SK-N-SH (cell line): Measurements from ENCODE around the gene ENKD1. TPM values are rescaled to one million over a fixed set of nuclear protein-coding genes. Genes with fewer than 3 reads are reported as not detected.

Experiments used
- CTCF ChIA-PET: fragments of 300-600, 350-600 bp; formaldehyde crosslinking; extraction: SDS; loops from one replicate; lab custom pipeline; 2021; lab: Yijun Ruan, JAX
- POLR2A ChIA-PET: fragments of 350-600 bp; sonication (Branson Sonifier 250); formaldehyde crosslinking; extraction: SDS; loops from one replicate; lab custom pipeline; 2020; ENCODE audit warnings: antibody characterized with exemption, inconsistent platforms; lab: Yijun Ruan, JAX
- DNase-seq: peaks from one replicate; pipeline ENCODE4 v3.0.0; 2012
- H2AFZ ChIP-seq: fragments of 200-600 bp; sonication (generic); 2 replicates; pipeline ENCODE4 v1.8.1; 2016; ENCODE audit warnings: antibody characterized with exemption, mild to moderate bottlenecking, low read depth
- H3F3A ChIP-seq: fragments of 200-600 bp; sonication (generic); replicated peaks from 2 replicates; pipeline ENCODE3; 2016; ENCODE audit warnings: antibody characterized with exemption, mild to moderate bottlenecking; ENCODE audit not compliant: insufficient read depth
- H3K27ac ChIP-seq, 2 experiments: fragments of 200-500 bp in 1 of 2; fragments of 200-600 bp in 1 of 2; sonication (Bioruptor generic) in 1 of 2; sonication (generic), shearing (Covaris generic) in 1 of 2; 2 replicates each; pipeline versions ENCODE4 v1.5.1 to v1.6.1; 2014 to 2016; ENCODE audit warnings: low read depth in 2 of 2, inconsistent platforms in 1 of 2, low read length in 1 of 2, mild to moderate bottlenecking in 1 of 2, mixed read lengths in 1 of 2
- H3K27me3 ChIP-seq: fragments of 200-600 bp; sonication (generic), shearing (Covaris generic); 2 replicates; pipeline ENCODE4 v1.6.1; 2016; ENCODE audit warnings: mixed run types; ENCODE audit not compliant: insufficient read depth
- H3K36me3 ChIP-seq, 2 experiments: fragments of 200-500 bp in 1 of 2; fragments of 200-600 bp in 1 of 2; sonication (Bioruptor generic) in 1 of 2; sonication (generic) in 1 of 2; replicated peaks in 1 of 2; 2 replicates each; pipeline versions ENCODE3 to v1.5.1; 2014 to 2016; ENCODE audit warnings: low read length in 1 of 2, mild to moderate bottlenecking in 1 of 2; ENCODE audit not compliant: insufficient read depth in 2 of 2, control insufficient read depth in 1 of 2
- H3K4me1 ChIP-seq, 2 experiments: fragments of 200-500 bp in 1 of 2; fragments of 200-600 bp in 1 of 2; sonication (Bioruptor generic) in 1 of 2; sonication (generic), shearing (Covaris generic) in 1 of 2; 2 replicates each; pipeline versions ENCODE4 v1.5.1 to v1.6.1; 2014 to 2016; ENCODE audit warnings: low read depth in 1 of 2, low read length in 1 of 2, mixed run types in 1 of 2; ENCODE audit not compliant: insufficient read depth in 2 of 2, control insufficient read depth in 1 of 2
- H3K4me2 ChIP-seq: fragments of 200-600 bp; sonication (generic), shearing (Covaris generic); 2 replicates; pipeline ENCODE4 v1.6.1; 2017; ENCODE audit warnings: mixed run types
- H3K4me3 ChIP-seq, 2 experiments: fragments of 200-500 bp in 1 of 2; fragments of 200-600 bp in 1 of 2; sonication (Bioruptor generic) in 1 of 2; sonication (generic), shearing (Covaris generic) in 1 of 2; 2 replicates each; pipeline versions ENCODE4 v1.5.1 to v1.8.1; 2014 to 2016; ENCODE audit warnings: low read depth in 2 of 2, inconsistent platforms in 1 of 2, low read length in 1 of 2, mild to moderate bottlenecking in 1 of 2, mixed read lengths in 1 of 2, moderate library complexity in 1 of 2
- H3K79me2 ChIP-seq: fragments of 200-600 bp; sonication (generic); 2 replicates; pipeline ENCODE4 v1.8.1; 2017; ENCODE audit warnings: mild to moderate bottlenecking; ENCODE audit not compliant: insufficient read depth
- H3K9ac ChIP-seq: fragments of 200-600 bp; sonication (generic); 2 replicates; pipeline ENCODE4 v1.6.1; 2017; ENCODE audit warnings: mixed run types
- H3K9me2 ChIP-seq: fragments of 200-600 bp; sonication (generic); 2 replicates; pipeline ENCODE4 v1.6.1; 2017; ENCODE audit warnings: mixed run types
- H3K9me3 ChIP-seq: fragments of 200-600 bp; sonication (generic); 2 replicates; pipeline ENCODE4 v1.6.1; 2017; ENCODE audit warnings: mixed run types, mild to moderate bottlenecking, moderate library complexity
- H4K20me1 ChIP-seq: fragments of 200-600 bp; sonication (generic); 2 replicates; pipeline ENCODE4 v1.6.1; 2017; ENCODE audit warnings: mild to moderate bottlenecking, mixed run types; ENCODE audit not compliant: insufficient read depth
- FOXM1 ChIP-seq: IDR thresholded peaks from 2 replicates; pipeline ENCODE4 v1.4.0; 2012; ENCODE audit warnings: low read depth, mild to moderate bottlenecking
- IRF3 ChIP-seq: fragments of 150-350 bp; IDR thresholded peaks from 2 replicates; pipeline ENCODE4 v1.6.1; 2016; ENCODE audit warnings: mild to moderate bottlenecking, low read depth, low read length
- NRF1 ChIP-seq: IDR thresholded peaks from 2 replicates; pipeline ENCODE4 v1.6.1; 2012; ENCODE audit warnings: low read depth, mild to moderate bottlenecking, low read length
- PBX3 ChIP-seq: IDR thresholded peaks from 2 replicates; pipeline ENCODE4; 2012
- RXRA ChIP-seq: IDR thresholded peaks from 2 replicates; pipeline ENCODE4 v1.4.0; 2012; ENCODE audit warnings: low read depth, mild to moderate bottlenecking, borderline replicate concordance
- SMC3 ChIP-seq: IDR thresholded peaks from 2 replicates; pipeline ENCODE4 v1.6.1; 2012; ENCODE audit warnings: low read depth, low read length, improper control_type of control experiment
- USF1 ChIP-seq: IDR thresholded peaks from 2 replicates; pipeline ENCODE4 v1.4.0; 2012; ENCODE audit warnings: low read depth, borderline replicate concordance
- ZBTB33 ChIP-seq: IDR thresholded peaks from 2 replicates; pipeline ENCODE4 v1.4.0; 2012; ENCODE audit warnings: low read depth, borderline replicate concordance
- WGBS: methylation state at CpG from one replicate; pipeline ENCODE4 v1.1.6; 2017; ENCODE audit warnings: low lambda C conversion rate; 5-methylcytosine and 5-hydroxymethylcytosine counted together
- polyA plus RNA-seq, 3 experiments: library from polyadenylated mRNA; depleted of rRNA; stranded (reverse); fragments of >200 nt; gene quantifications; 2 replicates each; pipeline ENCODE4 v1.2.3, GENCODE V29; 2012

The ENKD1 gene
- polyA plus RNA-seq, 1 of the 3 experiments (the other 2 are of a cell fraction): 21.0 TPM

- TF ChIP-seq USF1: no peak
- TF ChIP-seq FOXM1: no peak
- no peak for TF ChIP-seq NRF1
- TF ChIP-seq, all 33 proteins: peak for 0
- 79% methylated on average over 26 of the region's 34 CpGs for WGBS
- Histone ChIP-seq H3K4me3 (no peak overlapping the region), H3K27me3 (no peaks in the 10 kb centered on the region), H3K4me2 (no peak overlapping the region), H3K9me3 (no peaks in the 10 kb centered on the region), H3K27ac (no peak overlapping the region), H3K9me2 (no peaks in the 10 kb centered on the region), H3F3A (no peaks in the 10 kb centered on the region), H3K79me2 (no peaks in the 10 kb centered on the region), H3K9ac (no peak overlapping the region), H3K4me1 (peaks cover 0 to 14% of the 10 kb centered on the region in 2 experiments; a peak in 1 of 4 replicates), H3K36me3 (no peaks in the 10 kb centered on the region), H2AFZ (no peak overlapping the region), H4K20me1 (peaks cover 4% of the 10 kb centered on the region; the same call in 1 of the 2 replicates)
- CTCF ChIA-PET: interaction anchor here (6.6 to 16.5 kb wide), 2 partner anchors 99 to 127 kb away, joined by 43 to 263 read pairs; no protein-coding TSS in a partner anchor
- DNase-seq: peak; percentile 60
- POLR2A ChIA-PET: no interaction called here
Measured at GRCh38 chr16:67649494-67649931, 17.0 kb downstream of the ENKD1 start.

- peaks cover 4% of the 10 kb centered on the region; the same call in 1 of the 2 replicates for H4K20me1 ChIP-seq
Measured at GRCh38 chr16:67648764-67649407, 17.7 kb downstream of the ENKD1 start.

More at GRCh38 chr16:67648764-67649407, 17.7 kb downstream of the ENKD1 start:
- 87% methylated on average over 23 of the region's 35 CpGs for WGBS
- Histone ChIP-seq H3F3A (no peaks in the 10 kb centered on the region), H3K27me3 (no peaks in the 10 kb centered on the region), H3K9me3 (no peaks in the 10 kb centered on the region), H2AFZ (no peak overlapping the region), H3K4me3 (no peak overlapping the region), H3K4me1 (peaks cover 0 to 9% of the 10 kb centered on the region in 2 experiments; a peak in 1 of 4 replicates), H3K9ac (no peak overlapping the region), H3K4me2 (no peak overlapping the region), H3K36me3 (no peaks in the 10 kb centered on the region), H3K27ac (no peak overlapping the region), H3K79me2 (no peaks in the 10 kb centered on the region), H3K9me2 (no peaks in the 10 kb centered on the region)
- ChIA-PET CTCF (interaction anchor here (1.4 to 16.5 kb wide), 3 partner anchors 98 to 168 kb away, joined by 5 to 263 read pairs (median 43); partner anchors contain the start of gene ATP6V0D1), POLR2A (no interaction called here)
- TF ChIP-seq SMC3 (no peak), PBX3 (no peak), ZBTB33 (no peak), IRF3 (no peak), RXRA (no peak)
- no peak for DNase-seq
